ENCODE data around the gene KIF26B.

Gene KIF26B

GRCh38 chr1:245484176-245484575 lies 329.4 kb downstream of the KIF26B start:
- Histone ChIP-seq H3K9me2 (replicated peaks; ENCODE audit: low read depth, low read length) (no peaks in the 10 kb centered on the region), H3K4me1 (ENCODE audit: insufficient read depth, low read length, poor library complexity, severe bottlenecking) (no peaks in the 10 kb centered on the region), H3K79me2 (ENCODE audit: insufficient read depth, low read length) (no peaks in the 10 kb centered on the region), H3K9me3 (ENCODE audit: insufficient read depth, low read depth, low read length) (no peaks in the 10 kb centered on the region), H4K20me1 (ENCODE audit: insufficient read depth, low read length, poor library complexity, severe bottlenecking) (no peaks in the 10 kb centered on the region), H3K4me2 (ENCODE audit: low read depth, low read length, poor library complexity, severe bottlenecking) (no peak overlapping the region), H2AFZ (ENCODE audit: low read length) (no peak overlapping the region), H3K36me3 (ENCODE audit: insufficient read depth, low read length) (no peaks in the 10 kb centered on the region), H3K27me3 (ENCODE audit: insufficient read depth, low read length, poor library complexity, severe bottlenecking) (no peaks in the 10 kb centered on the region), H3K4me3 (ENCODE audit: low read length, poor library complexity, severe bottlenecking) (no peak overlapping the region), H3K9ac (ENCODE audit: low read depth, low read length, poor library complexity, severe bottlenecking) (no peak overlapping the region), H3F3A (ENCODE audit: low read depth) (no peaks in the 10 kb centered on the region)
- no peak for TF ChIP-seq EZH2phosphoT487 (IDR thresholded peaks at IDR 0.05; ENCODE audit: borderline replicate concordance)
- no peak for TF ChIP-seq CTCF (conservative IDR thresholded peaks at IDR 0.05; ENCODE audit: low read length)

- Histone ChIP-seq H3K27me3 (ENCODE audit: insufficient read depth, low read length, poor library complexity, severe bottlenecking) (no peaks in the 10 kb centered on the region), H3K9me3 (ENCODE audit: insufficient read depth, low read depth, low read length) (no peaks in the 10 kb centered on the region), H3K4me1 (ENCODE audit: insufficient read depth, low read length, poor library complexity, severe bottlenecking) (no peaks in the 10 kb centered on the region), H3K9ac (ENCODE audit: low read depth, low read length, poor library complexity, severe bottlenecking) (no peak overlapping the region), H3K4me2 (ENCODE audit: low read depth, low read length, poor library complexity, severe bottlenecking) (no peak overlapping the region), H3F3A (ENCODE audit: low read depth) (no peaks in the 10 kb centered on the region), H4K20me1 (ENCODE audit: insufficient read depth, low read length, poor library complexity, severe bottlenecking) (no peaks in the 10 kb centered on the region), H3K36me3 (ENCODE audit: insufficient read depth, low read length) (no peaks in the 10 kb centered on the region), H3K9me2 (replicated peaks; ENCODE audit: low read depth, low read length) (no peaks in the 10 kb centered on the region), H3K79me2 (ENCODE audit: insufficient read depth, low read length) (no peaks in the 10 kb centered on the region), H3K4me3 (ENCODE audit: low read length, poor library complexity, severe bottlenecking) (no peak overlapping the region), H2AFZ (ENCODE audit: low read length) (no peak overlapping the region)
- TF ChIP-seq CTCF (conservative IDR thresholded peaks at IDR 0.05; ENCODE audit: low read length), result no peak
- TF ChIP-seq EZH2phosphoT487 (IDR thresholded peaks at IDR 0.05; ENCODE audit: borderline replicate concordance), result no peak
Measured at GRCh38 chr1:245485996-245486395, 331.2 kb downstream of the KIF26B start.

GRCh38 chr1:245486775-245487470 lies 332.1 kb downstream of the KIF26B start:
- Histone ChIP-seq H3F3A (ENCODE audit: low read depth) (no peaks in the 10 kb centered on the region), H3K36me3 (ENCODE audit: insufficient read depth, low read length) (no peaks in the 10 kb centered on the region), H2AFZ (ENCODE audit: low read length) (peak overlapping the region; percentile 30; the same call in 1 of the 2 replicates), H3K9ac (ENCODE audit: low read depth, low read length, poor library complexity, severe bottlenecking) (no peak overlapping the region), H3K4me3 (ENCODE audit: low read length, poor library complexity, severe bottlenecking) (no peak overlapping the region), H3K79me2 (ENCODE audit: insufficient read depth, low read length) (no peaks in the 10 kb centered on the region), H4K20me1 (ENCODE audit: insufficient read depth, low read length, poor library complexity, severe bottlenecking) (no peaks in the 10 kb centered on the region), H3K4me2 (ENCODE audit: low read depth, low read length, poor library complexity, severe bottlenecking) (no peak overlapping the region), H3K9me2 (replicated peaks; ENCODE audit: low read depth, low read length) (no peaks in the 10 kb centered on the region), H3K9me3 (ENCODE audit: insufficient read depth, low read depth, low read length) (no peaks in the 10 kb centered on the region), H3K4me1 (ENCODE audit: insufficient read depth, low read length, poor library complexity, severe bottlenecking) (no peaks in the 10 kb centered on the region), H3K27me3 (ENCODE audit: insufficient read depth, low read length, poor library complexity, severe bottlenecking) (no peaks in the 10 kb centered on the region)
- TF ChIP-seq EZH2phosphoT487 (IDR thresholded peaks at IDR 0.05; ENCODE audit: borderline replicate concordance), result no peak
- no peak for TF ChIP-seq CTCF (conservative IDR thresholded peaks at IDR 0.05; ENCODE audit: low read length)

Measured in Loucy (cell line).